Activated CD4-positive, alpha-beta T cell treated with anti-CD3 and anti-CD28 coated beads for 24 hours (primary cell): ENCODE data around the gene DTYMK.
A peak's percentile ranks its signal among the peaks of the same experiment; 100 is the strongest.

Source experiments
- DNase-seq, 2 donors: peaks; one replicate each; pipeline ENCODE4 v3.0.0-alpha.2; 2020; ENCODE audit warnings: low read depth in 2 of 2

Gene DTYMK

GRCh38 chr2:241649927-241650326 lies 36.7 kb downstream of the DTYMK start:
- no peak for DNase-seq

GRCh38 chr2:241649404-241649803 lies 37.2 kb downstream of the DTYMK start:
- no peak for DNase-seq

- DNase-seq, result no peak
Measured at GRCh38 chr2:241648453-241648852, 38.2 kb downstream of the DTYMK start.

- DNase-seq, result no peak
Measured at GRCh38 chr2:241645915-241646645, 40.5 kb downstream of the DTYMK start.

GRCh38 chr2:241645056-241645914 lies 41.3 kb downstream of the DTYMK start:
- DNase-seq, result no peak

- DNase-seq, result no peak
Measured at GRCh38 chr2:241641631-241642030, 45.0 kb downstream of the DTYMK start.

GRCh38 chr2:241640165-241640795 lies 46.3 kb downstream of the DTYMK start:
- DNase-seq, result no peak

GRCh38 chr2:241639385-241639784 lies 47.2 kb downstream of the DTYMK start:
- DNase-seq, result no peak

- DNase-seq, result no peak
Measured at GRCh38 chr2:241638940-241639339, 47.7 kb downstream of the DTYMK start.

- DNase-seq, result peak; percentile 39
Measured at GRCh38 chr2:241637795-241638660, 48.6 kb downstream of the DTYMK start.

GRCh38 chr2:241637018-241637794 lies 49.4 kb downstream of the DTYMK start, which contains the start of the genes ATG4B and THAP4:
TSS of gene ATG4B (plus strand) at chr2:241637693. CDS start at chr2:241637715, 22 bp downstream.
TSS of gene THAP4 (minus strand) at chr2:241637158. CDS start at chr2:241637017, 141 bp downstream.
- DNase-seq, result peak; percentile 53 to 64

- peak in 1 of 2 donors; percentile 18 for DNase-seq
Measured at GRCh38 chr2:241636182-241637017, 50.2 kb downstream of the DTYMK start.

- no peak for DNase-seq
Measured at GRCh38 chr2:241635756-241636155, 50.9 kb downstream of the DTYMK start.

- DNase-seq, result no peak
Measured at GRCh38 chr2:241633561-241633960, 53.1 kb downstream of the DTYMK start.

- DNase-seq, result no peak
Measured at GRCh38 chr2:241632478-241633325, 53.9 kb downstream of the DTYMK start.

GRCh38 chr2:241629762-241630435 lies 56.7 kb downstream of the DTYMK start:
- DNase-seq, result no peak

- DNase-seq, result no peak
Measured at GRCh38 chr2:241627675-241628074, 58.9 kb downstream of the DTYMK start.
